Caki2 (cell line): Measurements from ENCODE around the gene AP4E1. TPM values are rescaled to one million over a fixed set of nuclear protein-coding genes. Genes with fewer than 3 reads are reported as not detected.
A peak's percentile ranks its signal among the peaks of the same experiment; 100 is the strongest.
"Not testable (repeated sequence)": the region's sequence is repeated elsewhere in the genome, so short reads cannot be mapped to it uniquely, and the experiment has no call there.

Experiments
- DNase-seq: peaks from one replicate; pipeline ENCODE4 v3.0.0-alpha.2; 2015; ENCODE audit warnings: low read depth
- in situ Hi-C: cut with HindIII; loops from 2 replicates; pipeline ENCODE4 v1.10.0; 2016; ENCODE audit warnings: low sequenced_read_pairs, low pct_unique_long_range_greater_than_20kb, mixed read lengths
- total RNA-seq: library from RNA; depleted of rRNA; stranded (reverse); fragments of >200 nt; shearing (Covaris generic); gene quantifications from 2 replicates; pipeline ENCODE4 v1.2.3, GENCODE V29; 2014; ENCODE audit warnings: low replicate concordance

The AP4E1 gene
- total RNA-seq, 1 experiment from 2014 or later: 7.7 TPM

DNA sequence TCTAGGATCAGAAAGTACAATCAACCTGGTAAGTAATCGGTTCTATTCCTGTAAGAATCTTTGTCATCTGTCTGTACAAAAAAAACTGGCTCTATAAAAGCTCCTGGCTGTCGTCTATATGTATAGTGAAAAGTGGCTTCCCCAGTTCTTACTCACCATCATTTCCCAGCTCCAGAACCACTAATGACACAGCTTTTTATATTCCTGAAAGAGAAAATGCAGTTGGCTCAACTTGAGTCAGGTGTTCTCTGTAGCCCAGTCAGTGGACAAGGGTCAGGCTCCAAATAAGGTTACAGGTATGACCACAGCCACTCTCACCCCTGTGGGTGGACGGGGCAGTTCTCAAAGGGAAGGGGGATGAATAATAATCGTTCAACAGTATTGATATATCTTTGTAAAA lies 85.1 kb downstream of the AP4E1 start:
- no peak for DNase-seq
- in situ Hi-C loops: no loop called here

DNA sequence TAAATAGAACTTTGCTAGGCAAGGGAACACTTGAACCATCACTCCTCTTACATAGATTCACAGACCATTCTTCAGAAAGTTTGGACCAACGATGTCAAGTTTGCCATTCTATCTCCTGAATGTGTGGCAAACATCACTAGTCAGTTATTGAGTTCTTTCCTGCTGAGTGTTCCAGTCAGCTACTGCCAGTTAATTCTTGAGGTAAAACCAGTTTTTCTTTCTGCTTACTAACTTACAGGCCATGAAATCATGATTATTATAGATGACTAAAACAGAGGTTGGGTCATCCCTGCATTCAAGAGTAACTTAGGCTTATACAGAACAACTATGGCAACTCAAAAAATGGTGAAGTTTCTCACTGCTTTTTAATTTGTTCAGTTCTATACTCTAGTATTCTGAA lies 88.2 kb downstream of the AP4E1 start:
- in situ Hi-C loops: no loop called here
- no peak for DNase-seq

DNA sequence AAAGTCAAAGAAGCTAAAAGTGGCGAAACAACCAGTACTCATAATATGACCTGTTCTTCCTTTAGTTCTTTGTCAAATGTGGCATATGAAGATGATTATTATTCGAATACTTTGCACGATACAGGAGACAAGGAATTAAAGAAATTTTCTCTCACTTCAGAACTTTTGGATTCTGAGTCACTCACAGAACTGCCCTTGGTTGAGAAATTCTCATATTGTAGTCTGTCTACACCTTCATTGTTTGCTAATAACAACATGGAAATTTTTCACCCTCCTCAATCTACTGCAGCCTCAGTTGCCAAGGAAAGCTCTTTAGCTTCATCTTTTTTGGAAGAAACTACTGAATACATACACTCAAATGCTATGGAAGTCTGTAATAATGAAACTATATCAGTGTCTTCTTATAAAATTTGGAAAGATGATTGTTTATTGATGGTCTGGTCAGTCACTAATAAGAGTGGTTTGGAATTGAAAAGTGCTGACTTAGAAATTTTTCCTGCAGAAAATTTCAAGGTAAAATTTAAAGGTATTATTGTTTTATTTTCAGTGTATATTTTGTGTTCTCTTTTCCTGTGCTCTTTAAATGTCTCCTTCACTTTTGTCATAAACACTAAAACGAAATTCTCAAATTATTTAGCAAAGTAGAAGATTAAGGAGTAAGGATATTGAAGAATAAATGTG lies 89.0 kb downstream of the AP4E1 start:
- no peak for DNase-seq
- in situ Hi-C loops: no loop called here

DNA sequence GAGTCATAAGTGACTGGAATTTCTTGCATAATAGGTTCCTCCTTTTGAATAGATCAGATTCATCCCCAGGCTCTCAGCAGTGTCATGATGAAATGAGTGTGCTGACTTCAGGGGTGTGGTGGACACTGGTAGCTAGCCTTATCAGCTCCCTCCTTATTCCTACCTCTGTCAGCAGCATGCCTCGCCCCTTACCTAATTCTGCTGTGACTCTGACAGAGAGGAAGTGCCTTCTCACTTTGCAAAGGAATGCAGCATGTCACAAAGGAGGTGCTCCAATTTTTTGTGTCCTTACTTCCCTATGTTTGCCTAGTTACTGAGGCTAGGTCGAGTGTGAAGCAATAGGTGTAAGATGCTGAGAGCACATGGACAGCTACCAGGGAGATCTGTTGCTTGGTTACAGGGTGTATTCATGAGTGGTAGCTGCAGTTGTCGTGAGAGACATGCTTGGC lies 95.6 kb downstream of the AP4E1 start:
- DNase-seq: peak; percentile 30

DNA sequence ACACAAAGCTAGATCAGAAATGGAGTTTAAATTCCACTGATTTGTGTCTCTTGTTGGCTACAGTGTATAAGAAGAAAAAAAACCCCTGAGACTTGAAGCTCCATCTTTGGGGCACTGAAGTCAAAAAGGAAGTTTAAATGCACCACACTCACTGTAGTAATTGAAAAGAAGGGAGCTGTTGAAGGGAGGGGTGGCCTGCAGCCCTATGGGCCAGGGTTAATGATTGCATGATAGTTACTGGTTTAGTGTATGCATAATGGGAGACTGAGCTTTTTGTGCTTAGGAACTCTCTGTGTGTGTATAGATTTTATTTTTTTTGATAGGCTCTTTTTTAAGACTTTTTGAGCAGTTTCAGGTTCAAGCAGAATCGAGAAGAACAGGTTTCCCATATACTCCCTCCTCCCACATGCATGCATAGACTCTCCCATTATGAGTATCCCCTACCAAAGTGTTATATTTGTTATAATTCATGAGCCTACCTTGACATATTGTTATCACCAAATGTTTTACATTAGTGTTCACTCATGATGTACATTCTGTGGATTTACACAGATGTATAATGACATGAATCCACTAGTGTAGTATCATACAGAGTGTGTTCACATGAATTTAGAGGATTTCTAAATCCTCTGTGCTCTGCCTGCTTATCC lies 98.0 kb downstream of the AP4E1 start:
- DNase-seq: no peak
- in situ Hi-C loops: no loop called here

More for the DNA sequence above, 95.6 kb downstream of the AP4E1 start:
- in situ Hi-C loops: no loop called here

DNA sequence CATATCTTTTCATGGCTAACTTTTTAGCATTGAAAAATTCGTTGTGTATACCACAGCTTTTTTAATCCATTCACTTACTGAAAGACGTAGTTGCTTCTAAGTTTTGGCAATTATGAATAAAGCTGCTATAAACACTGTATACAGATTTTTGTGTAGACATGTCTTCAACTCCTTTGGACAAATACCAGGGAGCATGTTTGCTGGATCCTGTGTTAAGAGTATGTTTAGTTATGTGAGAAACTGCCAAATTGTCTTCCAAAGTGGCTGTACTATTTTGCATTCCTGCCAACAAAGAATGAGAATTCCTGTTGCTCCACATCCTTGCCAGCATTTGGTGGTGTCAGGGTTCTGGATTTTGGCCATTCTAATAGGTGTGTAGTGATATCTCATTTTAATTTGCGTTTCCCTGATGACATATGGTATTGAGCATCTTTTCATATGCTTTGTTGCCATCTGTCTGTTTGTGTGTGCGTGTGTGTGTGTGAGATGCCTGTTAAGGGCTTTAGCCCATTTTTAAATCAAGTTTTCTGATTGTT lies 98.7 kb downstream of the AP4E1 start:
- DNase-seq: no peak
- in situ Hi-C loops: no loop called here

DNA sequence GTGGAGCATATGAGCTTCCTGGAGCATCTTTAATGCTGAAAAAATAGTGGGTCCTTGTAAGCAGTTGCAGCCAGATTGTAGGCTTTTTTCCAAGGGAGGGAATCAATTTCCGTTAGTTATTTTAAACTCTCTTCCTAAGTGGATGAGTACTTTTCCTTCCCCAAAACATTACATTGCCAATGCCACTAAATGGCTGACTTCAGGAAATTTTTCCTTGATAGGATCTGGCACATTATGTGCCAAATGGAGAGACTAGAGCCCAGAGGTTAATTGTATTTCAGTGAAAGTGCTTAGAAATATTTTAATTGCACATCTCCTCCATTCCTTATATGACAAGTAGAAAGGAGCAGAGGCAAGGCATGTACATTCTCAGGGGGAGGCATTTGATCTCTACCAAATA lies 102.7 kb downstream of the AP4E1 start:
- DNase-seq: no peak
- in situ Hi-C loops: no loop called here

DNA sequence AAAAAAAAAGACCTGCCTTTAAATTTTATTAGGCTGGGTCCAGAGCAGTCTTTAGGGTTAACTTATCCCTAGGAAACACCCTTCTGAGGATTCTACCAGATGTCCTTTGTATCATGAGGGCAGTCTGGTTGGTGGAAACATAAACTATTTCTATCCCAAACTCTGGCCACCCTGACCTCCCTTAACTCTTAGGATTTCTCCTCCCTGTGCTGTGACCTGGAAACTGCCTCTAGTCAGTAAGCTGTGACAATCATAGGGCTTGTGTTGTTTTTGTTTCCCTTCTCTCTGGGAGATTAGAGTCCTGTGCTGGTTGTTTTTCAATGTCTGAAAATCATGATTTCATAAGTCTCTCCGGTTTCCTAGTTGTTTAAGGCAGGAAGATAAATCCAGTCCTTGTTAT lies 108.1 kb downstream of the AP4E1 start:
- in situ Hi-C loops: no loop called here
- no peak for DNase-seq

DNA sequence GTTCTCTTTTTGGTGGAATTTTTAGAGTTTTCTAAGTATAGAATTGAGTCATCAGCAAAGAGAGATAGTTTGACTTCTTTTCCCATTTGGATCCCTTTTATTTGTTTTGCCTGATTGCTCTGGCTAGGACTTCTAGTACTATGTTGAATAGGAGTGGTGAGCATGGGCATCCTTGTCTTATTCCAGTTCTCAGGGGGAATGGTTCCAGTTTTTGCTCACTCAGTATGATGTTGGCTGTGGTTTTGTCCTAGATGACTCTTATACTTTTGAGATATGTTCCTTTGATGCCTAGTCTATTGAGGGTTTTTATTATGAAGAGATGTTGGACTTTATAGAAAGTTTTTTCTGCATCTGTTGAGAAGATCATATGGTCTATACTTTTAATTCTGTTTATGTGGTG lies 113.7 kb downstream of the AP4E1 start:
- no peak for DNase-seq
- in situ Hi-C loops: no loop called here

DNA sequence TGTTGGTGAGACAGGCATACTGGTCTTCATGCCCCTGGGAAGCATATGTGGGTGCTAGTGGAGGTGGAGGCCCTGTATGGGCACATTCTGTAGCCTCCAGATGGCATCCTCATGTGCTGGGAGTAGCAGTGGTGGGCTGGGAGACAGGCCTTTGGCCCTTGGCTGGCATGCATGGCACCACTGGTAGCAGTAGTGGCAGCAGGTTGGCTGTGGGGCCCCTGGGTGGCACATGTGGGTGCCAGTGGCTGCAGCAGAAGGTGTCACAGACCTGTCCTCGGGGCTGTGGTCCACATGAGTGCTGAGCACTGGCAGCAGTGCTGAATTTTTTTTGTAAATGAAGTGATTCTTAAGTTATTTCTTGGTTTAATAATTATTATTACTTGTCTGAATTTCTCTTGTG lies 115.0 kb downstream of the AP4E1 start:
- in situ Hi-C loops: no loop called here
- DNase-seq: no peak

DNA sequence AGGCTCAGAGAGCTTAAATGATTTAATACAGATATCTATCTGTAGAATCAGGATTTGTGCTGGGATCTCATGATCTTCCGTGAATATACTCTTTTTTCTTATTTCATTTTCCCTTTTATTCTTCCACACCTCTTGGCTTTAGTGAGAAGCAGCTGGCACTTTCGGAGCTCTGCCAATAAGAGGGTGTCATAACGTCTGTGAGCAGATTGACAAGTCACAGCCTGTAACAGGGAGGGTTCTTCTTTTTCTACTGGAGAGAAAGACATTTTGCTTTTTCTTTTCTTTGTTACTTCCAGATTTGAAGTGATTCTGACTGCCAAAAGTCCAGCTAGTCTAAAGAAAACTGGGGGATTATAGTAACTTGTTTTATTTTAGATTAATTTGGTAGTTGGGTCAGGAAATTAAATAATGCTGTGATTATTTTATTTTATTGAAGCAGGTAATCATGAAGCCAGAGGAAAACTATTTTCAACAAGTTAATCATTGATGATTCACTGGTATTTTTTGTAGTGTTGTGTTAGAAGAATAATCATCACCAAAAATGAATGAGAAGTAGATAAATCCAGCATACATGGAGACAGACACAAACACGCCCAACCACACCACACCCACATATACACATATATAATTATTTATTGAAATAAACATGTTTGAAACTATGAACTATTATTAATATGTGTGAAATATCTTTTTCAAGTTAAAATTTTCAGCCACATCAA lies 116.4 kb downstream of the AP4E1 start:
- no peak for DNase-seq
- in situ Hi-C loops: no loop called here

DNA sequence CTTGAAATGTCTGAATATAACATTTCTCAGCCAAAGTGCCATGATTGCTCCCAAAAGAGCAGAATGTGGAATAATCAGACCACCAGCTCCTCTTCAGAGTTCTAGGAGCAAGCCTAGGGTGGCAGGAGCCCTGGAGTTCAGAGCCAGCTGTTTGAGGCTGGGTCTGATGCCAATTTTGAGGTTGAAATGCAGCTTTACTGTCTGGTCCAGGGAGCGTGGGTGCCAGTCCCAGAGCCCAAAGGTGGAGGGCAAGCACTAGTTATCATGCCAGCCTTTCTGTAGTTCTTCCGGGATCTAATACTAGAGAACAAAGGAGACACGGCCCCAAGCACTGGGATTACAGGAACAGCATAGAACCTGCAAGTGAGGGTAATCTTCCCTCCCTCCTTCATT lies 117.0 kb downstream of the AP4E1 start:
- in situ Hi-C loops: no loop called here
- no peak for DNase-seq

DNA sequence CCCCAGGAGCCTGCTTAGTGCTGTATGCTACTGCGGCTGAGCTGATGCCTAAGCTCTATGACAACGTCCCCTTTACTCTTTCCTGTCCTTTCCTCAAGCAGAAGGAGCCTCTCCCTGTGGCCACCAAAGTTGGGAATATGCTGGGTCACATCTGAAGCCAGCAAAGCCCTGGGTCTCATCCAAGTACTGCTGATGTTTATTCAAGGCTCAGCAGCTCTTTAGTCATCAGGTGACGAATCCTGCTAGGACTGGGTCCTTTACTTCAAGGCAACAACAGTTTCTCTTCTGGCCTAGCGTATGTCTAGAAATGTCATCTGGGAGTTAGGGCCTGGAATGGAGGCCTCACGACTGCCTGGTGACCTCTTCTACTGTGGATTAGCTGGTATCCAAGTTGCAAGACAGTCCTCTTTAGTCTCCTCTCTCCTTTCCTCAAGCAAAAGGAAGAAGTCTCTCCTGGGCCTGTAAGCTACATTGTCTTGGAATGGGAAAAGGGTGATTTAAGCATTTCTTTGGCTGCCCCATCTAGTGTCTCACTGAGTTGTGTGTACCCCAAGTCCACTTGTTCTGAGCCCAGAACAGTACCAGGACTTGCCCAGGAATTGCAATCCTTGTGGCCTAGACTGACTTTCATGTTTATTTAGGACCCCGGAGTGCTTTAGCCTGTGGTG lies 122.3 kb downstream of the AP4E1 start:
- DNase-seq: peak; percentile 59
- in situ Hi-C loops: no loop called here

DNA sequence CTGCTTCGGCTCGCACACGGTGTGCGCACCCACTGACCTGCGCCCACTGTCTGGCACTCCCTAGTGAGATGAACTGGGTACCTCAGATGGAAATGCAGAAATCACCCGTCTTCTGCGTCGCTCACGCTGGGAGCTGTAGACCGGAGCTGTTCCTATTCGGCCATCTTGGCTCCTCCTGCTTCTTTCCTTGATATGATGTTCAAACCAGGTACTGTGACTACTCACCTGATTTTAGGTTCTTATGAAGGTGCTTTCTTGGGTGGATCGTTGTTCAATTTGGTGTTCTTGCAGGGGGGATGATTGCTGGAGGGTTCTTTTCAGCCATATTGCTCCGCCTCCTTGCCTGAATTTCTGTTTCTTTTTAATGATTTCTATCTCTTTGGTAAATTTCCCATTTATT lies 129.0 kb downstream of the AP4E1 start:
- in situ Hi-C loops, DNase-seq: not testable (repeated sequence)

DNA sequence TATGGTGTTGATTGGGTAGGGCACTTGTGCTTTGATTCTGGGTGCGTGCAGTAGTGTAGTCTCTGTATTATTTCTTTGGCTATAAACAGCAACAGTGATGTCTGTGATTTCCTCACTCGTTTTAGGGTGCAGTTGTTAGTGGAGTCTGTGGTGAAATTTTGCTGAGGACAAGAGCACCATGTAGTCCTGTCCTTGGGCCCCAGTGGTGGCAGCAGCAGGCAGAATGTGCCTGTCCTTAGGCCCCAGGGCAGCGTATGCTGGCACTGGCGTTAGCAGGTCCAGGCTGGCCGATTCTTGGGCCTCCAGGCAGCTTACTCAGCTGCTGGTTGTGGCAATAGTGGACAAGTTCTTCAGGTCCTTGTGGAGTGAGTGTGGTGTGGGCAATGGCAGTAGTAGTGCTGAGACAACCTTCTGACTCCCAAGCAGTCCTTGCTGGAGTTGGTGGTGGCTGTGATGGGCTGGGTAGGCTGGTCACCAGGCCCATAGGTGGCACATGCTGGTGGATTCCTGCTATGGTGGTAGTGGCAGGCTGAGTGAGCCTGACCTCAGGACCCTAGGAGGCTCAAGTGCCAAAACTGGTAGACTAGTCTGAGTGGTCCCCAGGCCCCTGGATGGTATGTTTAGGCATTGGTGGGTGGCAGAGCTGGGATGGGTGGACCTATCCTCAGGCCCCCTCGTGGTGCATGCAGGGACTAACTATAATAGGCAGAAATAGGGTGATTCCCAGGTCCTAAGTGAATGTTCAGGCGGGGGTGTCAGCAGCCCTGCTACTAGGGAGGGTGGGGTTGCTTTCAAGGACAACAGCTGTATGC lies 129.9 kb downstream of the AP4E1 start:
- in situ Hi-C loops: no loop called here

DNA sequence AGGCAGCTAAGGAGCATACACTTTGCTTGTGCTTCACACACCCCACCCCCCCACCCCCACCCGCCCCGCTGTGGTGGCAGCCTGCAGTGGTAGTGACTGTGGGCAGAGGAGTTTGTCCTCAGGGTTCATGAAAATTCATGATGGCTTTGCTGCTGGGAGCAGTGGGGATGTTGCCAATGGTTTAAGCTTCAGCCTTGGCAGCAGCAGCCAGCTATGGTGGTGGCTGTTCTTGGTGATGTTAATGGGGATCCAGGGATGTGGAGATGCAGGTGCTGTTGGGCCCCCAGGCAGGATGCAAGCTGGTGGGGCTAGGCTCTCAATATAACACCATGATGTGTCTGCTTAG lies 130.5 kb downstream of the AP4E1 start:
- in situ Hi-C loops: no loop called here

More for the DNA sequence above, 129.9 kb downstream of the AP4E1 start:
- no peak for DNase-seq

DNA sequence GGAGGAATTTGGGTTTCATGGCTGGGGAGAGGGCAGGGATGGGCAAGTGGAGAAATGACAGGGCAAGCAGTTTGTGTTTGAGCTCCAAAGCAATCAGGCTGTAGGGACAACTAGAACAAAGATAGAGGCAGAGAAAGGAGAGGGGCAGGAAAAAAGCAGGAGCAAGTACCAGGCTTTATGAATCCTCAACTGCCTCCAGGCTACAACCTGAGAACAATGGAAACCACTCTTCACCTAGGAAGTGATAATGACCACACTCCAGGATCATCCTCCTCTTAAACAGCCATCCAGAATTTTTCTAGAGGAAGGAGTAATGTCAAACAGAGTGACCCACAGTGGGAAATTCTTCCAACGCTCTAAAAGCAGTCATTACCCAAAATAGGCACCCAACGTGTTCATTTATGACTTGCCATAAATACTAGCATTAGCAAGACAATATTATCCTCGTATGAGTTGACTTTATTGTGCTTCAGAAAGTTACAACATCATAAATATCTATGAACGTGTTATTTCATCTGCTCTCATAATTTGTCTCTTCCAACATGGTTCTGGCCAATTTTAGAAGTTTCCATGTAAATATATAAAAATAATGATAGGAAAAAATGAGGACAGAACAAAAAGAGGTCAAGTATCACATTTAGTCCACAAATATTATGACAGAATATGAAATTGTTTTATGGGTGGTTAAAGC lies 135.7 kb downstream of the AP4E1 start:
- in situ Hi-C loops: no loop called here
- DNase-seq: no peak

More for the DNA sequence above, 130.5 kb downstream of the AP4E1 start:
- no peak for DNase-seq
